Measurements from ENCODE around the gene CPNE6. TPM values are rescaled to one million over a fixed set of nuclear protein-coding genes. Genes with fewer than 3 reads are reported as not detected.

Gene CPNE6
- total RNA-seq, 1 experiment from 2014 or later, result not detected

GRCh38 chr14:24108336-24108874, 37.0 kb downstream of the CPNE6 start:
- Histone ChIP-seq H2AK5ac (ENCODE audit: insufficient read length, low read length) (no peak overlapping the region), H2AFZ (ENCODE audit: low read length) (no peak overlapping the region), H3T11ph (ENCODE audit: low read length) (no peak overlapping the region), H3K79me1 (ENCODE audit: insufficient read depth, low read depth, low read length, poor library complexity, severe bottlenecking) (no peaks in the 10 kb centered on the region), H3K9ac (ENCODE audit: extremely low read depth, insufficient read length, low read length) (no peak overlapping the region), H3K23ac (ENCODE audit: insufficient read length, low read depth, low read length) (no peak overlapping the region), H4K20me1 (ENCODE audit: control insufficient read depth, insufficient read depth, insufficient read length) (no peaks in the 10 kb centered on the region), H3K27me3 (ENCODE audit: insufficient read depth, low read length) (no peaks in the 10 kb centered on the region), H3K56ac (ENCODE audit: insufficient read length, low read depth, low read length) (no peak overlapping the region), H3K18ac (ENCODE audit: insufficient read length, low read depth, low read length) (no peak overlapping the region), H3K23me2 (ENCODE audit: insufficient read length, low read depth, low read length, poor library complexity, severe bottlenecking) (peaks cover 1% of the 10 kb centered on the region), H3K14ac (ENCODE audit: insufficient read depth, low read length) (no peak overlapping the region), H3K4ac (ENCODE audit: low read depth, low read length) (no peak overlapping the region), H2BK12ac (ENCODE audit: insufficient read length, low read depth, low read length) (no peak overlapping the region), H4K8ac (replicated peaks; ENCODE audit: insufficient read length, low read depth, low read length) (no peak overlapping the region), H2BK5ac (ENCODE audit: insufficient read length, low read length) (no peak overlapping the region), H2BK20ac (ENCODE audit: low read depth, low read length, poor library complexity, severe bottlenecking) (no peak overlapping the region), H2BK15ac (ENCODE audit: low read depth, low read length) (no peak overlapping the region), H2BK120ac (ENCODE audit: low read depth, low read length, poor library complexity, severe bottlenecking) (no peak overlapping the region), H3K4me1 (ENCODE audit: insufficient read depth, low read length) (no peaks in the 10 kb centered on the region), H3K9me3 (ENCODE audit: control insufficient read depth, low read depth, low read length) (no peaks in the 10 kb centered on the region), H4K91ac (ENCODE audit: insufficient read length, low read depth, low read length) (no peak overlapping the region), H4K5ac (ENCODE audit: insufficient read length, low read depth, low read length) (no peak overlapping the region), H3K79me2 (ENCODE audit: insufficient read depth, low read length) (no peaks in the 10 kb centered on the region), H3K27ac (ENCODE audit: insufficient read length, low read depth, low read length) (no peak overlapping the region), H3K4me2 (ENCODE audit: insufficient read depth, insufficient read length, low read length) (no peak overlapping the region)
- no peak for TF ChIP-seq CTCF (conservative IDR thresholded peaks at IDR 0.05)
- DNase-seq, result no peak
- H3K4me1 Mint-ChIP-seq, result peaks cover 3 to 5% of the 10 kb centered on the region in 2 experiments
- H3K27me3 Mint-ChIP-seq (ENCODE audit: low read depth), result no peaks in the 10 kb centered on the region
- peaks cover 16 to 20% (median 19%) of the 10 kb centered on the region in 3 experiments for H3K36me3 Mint-ChIP-seq (ENCODE audit: insufficient read depth in 1 of 3, low read depth in 3 of 3)
- peaks cover 15 to 16% of the 10 kb centered on the region in 2 experiments for H3K9me3 Mint-ChIP-seq
- WGBS (ENCODE audit: extremely low coverage, insufficient read length, low lambda C conversion rate), result no CpG with 5 or more reads among the region's 5 CpGs
- H3K4me3 Mint-ChIP-seq, result no peak overlapping the region
- H3K27ac Mint-ChIP-seq, result no peak overlapping the region

Measured in H9 (cell line).